HG03196 (cell line): ENCODE data around the gene TBC1D5.
"Not testable (repeated sequence)": the region's sequence is repeated elsewhere in the genome, so short reads cannot be mapped to it uniquely, and the experiment has no call there.

Experiments used
- ATAC-seq: cut with Tn5 transposase; IDR thresholded peaks from one replicate; pipeline ENCODE4 v1.9.1; 2021; ENCODE audit not compliant: unreplicated experiment

TBC1D5 gene

GRCh38 chr3:17749281-17749680 is 6.8 kb upstream of the TBC1D5 start:
- no peak for ATAC-seq

- ATAC-seq = no peak
Measured at GRCh38 chr3:17747890-17748247, 5.4 kb upstream of the TBC1D5 start.

GRCh38 chr3:17747174-17747889 is 4.9 kb upstream of the TBC1D5 start:
- peak; percentile 68 for ATAC-seq

DNA sequence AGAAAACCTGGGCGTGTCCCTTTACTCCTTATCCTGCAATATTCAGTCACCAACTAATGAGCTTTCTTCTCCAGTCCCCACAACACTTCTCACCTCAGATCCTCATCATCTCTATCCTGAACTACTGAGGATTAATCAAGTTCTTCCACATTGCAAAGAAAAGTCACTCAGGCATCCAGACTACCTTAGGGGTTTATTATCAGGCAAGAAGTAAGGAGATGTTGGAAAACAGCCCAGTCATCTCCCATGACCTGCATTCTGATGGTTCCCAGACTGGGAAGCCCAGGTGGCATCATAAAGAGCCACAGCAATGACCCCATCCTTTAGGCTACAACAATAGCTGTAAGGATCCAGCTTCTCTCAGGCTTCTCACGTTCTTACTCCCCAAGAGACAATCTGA is 3.5 kb upstream of the TBC1D5 start:
- ATAC-seq = no peak

DNA sequence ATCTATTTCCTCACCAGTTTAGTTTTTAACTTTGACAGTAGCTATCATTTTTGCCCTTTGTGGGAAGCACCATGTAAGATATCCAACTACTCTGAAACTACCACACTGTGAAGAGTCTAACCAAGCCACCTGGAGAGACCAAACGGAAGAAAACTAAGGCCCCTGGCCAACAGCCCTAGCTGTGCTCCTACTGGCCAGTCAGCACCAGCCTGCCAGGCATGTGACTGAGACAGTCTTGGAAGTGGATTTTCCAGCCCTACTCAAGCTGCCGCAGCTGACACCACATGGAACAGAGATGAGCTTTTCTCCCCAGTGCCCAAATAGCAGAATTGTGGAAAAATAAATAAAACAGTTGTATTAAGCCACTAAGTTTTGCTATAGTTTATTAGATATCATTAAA is 2.9 kb upstream of the TBC1D5 start:
- no peak for ATAC-seq

DNA sequence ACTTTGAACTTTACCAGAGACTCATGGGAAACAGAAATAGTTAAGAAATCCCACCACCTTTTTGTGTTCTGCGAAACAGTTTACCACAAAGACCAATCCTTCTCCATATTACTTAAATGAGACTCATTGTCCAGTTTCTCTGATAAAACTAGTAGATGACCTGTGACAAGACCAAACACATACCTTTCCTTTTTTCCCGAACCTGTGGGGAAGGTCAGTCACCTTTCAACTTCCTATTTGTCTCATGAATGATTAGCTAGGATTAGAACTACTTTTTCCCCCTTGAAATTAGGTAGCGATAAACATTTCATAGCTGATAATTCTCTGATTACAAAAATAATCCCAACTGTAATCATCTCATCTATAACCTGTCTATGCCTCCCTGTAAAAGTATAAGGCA is 2.3 kb upstream of the TBC1D5 start:
- no peak for ATAC-seq

DNA sequence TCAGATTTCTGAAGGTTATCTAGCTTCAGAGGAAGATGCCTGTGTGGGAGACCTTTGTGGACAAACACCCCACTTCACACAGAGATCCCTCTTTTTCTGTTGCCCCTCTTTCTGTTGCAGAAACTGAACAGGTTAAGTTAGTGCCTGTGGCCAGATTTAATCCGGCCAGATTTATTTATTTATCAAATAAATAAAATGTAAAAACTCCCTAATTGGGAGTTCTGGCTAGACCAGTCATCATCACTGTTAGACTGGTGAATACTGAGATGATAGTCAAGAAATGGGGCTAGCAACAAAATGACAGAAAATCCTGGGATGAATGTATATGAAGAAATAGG is 1.2 kb upstream of the TBC1D5 start:
- ATAC-seq = no peak

GRCh38 chr3:17742880-17743657 is 638 bp upstream of the TBC1D5 start:
- ATAC-seq = peak; percentile 0

DNA sequence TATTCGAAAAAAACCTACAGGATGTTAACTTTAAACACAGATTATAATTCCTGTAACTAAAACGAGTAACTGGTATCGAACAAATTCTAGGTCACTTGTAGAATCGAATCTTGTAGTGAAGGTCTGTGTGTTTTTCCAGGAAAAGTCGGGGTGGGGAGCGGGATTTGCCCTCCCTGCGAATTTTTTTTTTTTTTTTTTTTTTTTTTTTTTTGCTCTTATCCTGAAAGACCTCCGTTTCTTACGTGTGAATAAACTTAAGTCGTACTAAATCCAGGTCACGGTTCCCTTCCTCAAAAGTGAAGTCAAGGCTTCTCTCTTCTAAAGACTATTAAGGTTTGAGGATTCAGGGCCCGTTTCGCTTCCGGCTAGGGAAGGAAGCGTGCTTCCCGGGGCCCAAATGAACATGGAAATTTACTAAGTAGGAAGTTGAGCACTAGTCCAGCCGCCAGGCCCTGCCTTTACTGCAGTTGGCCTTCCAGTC is 770 bp downstream of the TBC1D5 start:
- no peak for ATAC-seq

GRCh38 chr3:17740721-17741141 is 1.7 kb downstream of the TBC1D5 start:
- ATAC-seq = no peak

DNA sequence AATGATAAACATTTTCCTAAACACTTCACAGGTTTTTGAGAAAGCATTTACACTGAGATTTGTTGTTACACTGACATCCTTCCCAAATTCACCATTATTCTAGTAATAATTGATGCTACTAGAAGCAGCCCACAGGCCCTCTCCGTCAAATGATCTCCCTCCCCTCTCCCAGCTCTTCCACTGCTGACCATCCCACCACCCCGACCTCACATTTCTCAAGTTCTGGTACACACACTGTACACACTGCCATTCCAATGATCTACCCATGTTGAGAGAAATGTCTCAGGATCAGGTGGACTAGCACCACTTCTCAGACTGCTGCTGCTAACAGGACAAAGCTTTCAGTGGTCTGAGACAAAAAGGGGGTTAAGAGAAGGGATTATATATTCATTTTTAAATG is 3.5 kb downstream of the TBC1D5 start:
- no peak for ATAC-seq

- no peak for ATAC-seq
Measured at GRCh38 chr3:17738219-17738618, 4.2 kb downstream of the TBC1D5 start.

- ATAC-seq = no peak
Measured at GRCh38 chr3:17737591-17737990, 4.8 kb downstream of the TBC1D5 start.

DNA sequence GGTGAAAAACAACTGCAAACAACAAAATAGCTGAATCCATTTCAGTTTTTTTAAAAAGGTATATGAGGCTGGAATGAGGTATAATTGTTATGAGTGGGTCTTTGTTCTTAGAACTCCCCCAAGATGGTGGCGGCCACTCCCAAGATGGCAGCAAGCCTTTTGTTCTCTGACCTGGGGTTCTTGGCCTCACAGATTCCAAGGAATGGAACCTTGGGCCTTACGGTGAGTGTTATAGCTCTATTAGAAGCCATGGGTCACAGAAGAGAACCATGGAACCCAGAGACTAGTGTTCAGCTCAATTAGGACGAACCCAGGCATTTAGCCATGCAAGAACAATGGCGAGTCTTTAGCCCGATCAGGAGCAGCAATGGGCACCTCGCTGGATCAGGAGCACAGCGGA is 7.1 kb downstream of the TBC1D5 start:
- ATAC-seq = not testable (repeated sequence)

GRCh38 chr3:17733768-17734167 is 8.7 kb downstream of the TBC1D5 start:
- ATAC-seq = no peak

DNA sequence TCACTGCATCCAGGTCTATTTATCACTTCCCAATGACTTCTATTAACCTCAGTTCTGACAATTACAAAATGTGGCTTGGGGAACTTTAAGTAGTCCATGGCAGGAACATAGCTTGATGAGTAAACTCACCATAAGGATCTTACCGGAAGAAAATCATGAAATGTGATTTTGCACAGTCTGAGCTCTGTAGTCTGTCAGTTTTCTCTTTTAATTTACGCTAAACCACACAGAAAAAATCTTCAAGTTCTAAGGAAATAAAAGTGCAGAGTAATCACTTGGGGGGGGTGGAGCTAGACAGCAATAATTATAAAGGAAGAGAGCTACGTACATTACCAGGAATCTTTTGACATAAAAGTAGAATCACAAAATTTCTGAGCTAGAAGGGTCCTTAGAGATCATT is 9.2 kb downstream of the TBC1D5 start:
- ATAC-seq = no peak

- no peak for ATAC-seq
Measured at GRCh38 chr3:17730318-17730967, 12.0 kb downstream of the TBC1D5 start.

GRCh38 chr3:17726313-17726712 is 16.1 kb downstream of the TBC1D5 start:
- ATAC-seq = no peak

GRCh38 chr3:17725844-17726243 is 16.6 kb downstream of the TBC1D5 start:
- not testable (repeated sequence) for ATAC-seq

DNA sequence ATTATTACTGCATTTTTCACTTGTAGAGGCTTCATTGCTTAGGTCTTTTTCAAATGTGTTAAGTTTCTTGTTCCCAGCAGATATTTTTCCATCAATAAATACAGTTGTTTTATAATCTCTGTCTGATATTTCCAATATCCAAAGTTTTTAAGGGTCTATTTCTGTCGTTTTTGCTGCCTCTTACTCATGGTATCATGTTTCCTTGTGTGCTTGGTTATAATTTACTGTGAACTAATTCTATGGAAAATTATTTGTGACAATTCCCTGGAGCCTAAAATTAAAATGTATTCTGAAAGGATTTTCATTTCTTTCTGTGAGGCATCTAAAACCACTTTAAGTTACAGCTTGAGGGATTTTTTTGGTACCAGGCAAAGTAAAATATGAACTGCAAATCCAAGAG is 17.5 kb downstream of the TBC1D5 start:
- ATAC-seq = no peak

GRCh38 chr3:17724122-17724521 is 18.3 kb downstream of the TBC1D5 start:
- ATAC-seq = no peak

GRCh38 chr3:17717411-17717810 is 25.0 kb downstream of the TBC1D5 start:
- ATAC-seq = no peak
